KMS-11 (cell line): Measurements from ENCODE around the gene ST6GALNAC5.
"Not testable (repeated sequence)": the region's sequence is repeated elsewhere in the genome, so short reads cannot be mapped to it uniquely, and the experiment has no call there.

Experiments used
- H2AFZ ChIP-seq: fragments of 200-600 bp; sonication (generic); 2 replicates; pipeline ENCODE4 v1.6.1; 2016; ENCODE audit warnings: antibody characterized with exemption, mixed run types, low read depth
- H3K27ac ChIP-seq: fragments of 200-600 bp; sonication (generic); 2 replicates; pipeline ENCODE4 v1.6.1; 2016; ENCODE audit warnings: mild to moderate bottlenecking, mixed run types
- H3K27me3 ChIP-seq: fragments of 200-600 bp; sonication (generic); 2 replicates; pipeline ENCODE4 v1.6.1; 2017; ENCODE audit warnings: mild to moderate bottlenecking, low read depth, mixed run types, moderate library complexity; ENCODE audit not compliant: insufficient read depth
- H3K36me3 ChIP-seq: fragments of 200-600 bp; sonication (generic); 2 replicates; pipeline ENCODE4 v1.6.1; 2017; ENCODE audit warnings: mild to moderate bottlenecking, mixed run types; ENCODE audit not compliant: insufficient read depth
- H3K4me1 ChIP-seq: fragments of 200-600 bp; sonication (generic); 2 replicates; pipeline ENCODE4 v1.6.1; 2016; ENCODE audit warnings: mild to moderate bottlenecking, low read depth, mixed run types; ENCODE audit not compliant: poor library complexity, severe bottlenecking
- H3K4me2 ChIP-seq: fragments of 200-600 bp; sonication (generic); 2 replicates; pipeline ENCODE4 v1.7.0; 2016; ENCODE audit warnings: mild to moderate bottlenecking, mixed run types
- H3K4me3 ChIP-seq: fragments of 200-600 bp; sonication (generic); IDR thresholded peaks from 2 replicates; pipeline ENCODE4 v1.6.1; 2017; ENCODE audit warnings: low read depth, low read length, mixed read lengths; ENCODE audit not compliant: insufficient read depth
- H3K79me2 ChIP-seq: fragments of 200-600 bp; sonication (generic); 2 replicates; pipeline ENCODE4 v1.6.1; 2016; ENCODE audit warnings: low read depth, mixed run types; ENCODE audit not compliant: insufficient read depth
- H3K9ac ChIP-seq: fragments of 200-600 bp; sonication (generic); 2 replicates; pipeline ENCODE4 v1.6.1; 2016; ENCODE audit warnings: mild to moderate bottlenecking, mixed run types
- H4K20me1 ChIP-seq: fragments of 200-600 bp; sonication (generic); 2 replicates; pipeline ENCODE4 v1.6.1; 2016; ENCODE audit warnings: mild to moderate bottlenecking, mixed run types; ENCODE audit not compliant: insufficient read depth
- CTCF ChIP-seq: fragments of 200-600 bp; sonication (generic); conservative IDR thresholded peaks from 2 replicates; pipeline ENCODE4 v1.6.1; 2017; ENCODE audit warnings: low read depth, mild to moderate bottlenecking, antibody characterized with exemption, low read length, moderate library complexity, mixed read lengths

ST6GALNAC5 gene

GRCh38 chr1:76870037-76870436 is 2.8 kb downstream of the ST6GALNAC5 start:
- Histone ChIP-seq H2AFZ (no peak overlapping the region), H4K20me1 (no peaks in the 10 kb centered on the region), H3K4me3 (no peak overlapping the region), H3K4me1 (no peaks in the 10 kb centered on the region), H3K4me2 (no peak overlapping the region), H3K36me3 (no peaks in the 10 kb centered on the region), H3K79me2 (no peaks in the 10 kb centered on the region), H3K27me3 (no peaks in the 10 kb centered on the region), H3K27ac (no peak overlapping the region), H3K9ac (no peak overlapping the region)
- TF ChIP-seq CTCF: no peak

- no peaks in the 10 kb centered on the region for H4K20me1 ChIP-seq
- TF ChIP-seq CTCF: no peak
- H3K4me1 ChIP-seq: no peaks in the 10 kb centered on the region
- H3K4me2 ChIP-seq: no peak overlapping the region
- no peak overlapping the region for H3K9ac ChIP-seq
- H3K27ac ChIP-seq: no peak overlapping the region
- no peak overlapping the region for H2AFZ ChIP-seq
- H3K27me3 ChIP-seq: no peaks in the 10 kb centered on the region
- H3K4me3 ChIP-seq: no peak overlapping the region
- no peaks in the 10 kb centered on the region for H3K79me2 ChIP-seq
- H3K36me3 ChIP-seq: no peaks in the 10 kb centered on the region
These were observed 4.2 kb downstream of the ST6GALNAC5 start for GRCh38 chr1:76871355-76871974.

GRCh38 chr1:76872944-76873343 is 5.7 kb downstream of the ST6GALNAC5 start:
- Histone ChIP-seq H3K9ac (no peak overlapping the region), H3K27me3 (no peaks in the 10 kb centered on the region), H3K4me3 (no peak overlapping the region), H4K20me1 (no peaks in the 10 kb centered on the region), H3K27ac (no peak overlapping the region), H3K4me2 (no peak overlapping the region), H3K4me1 (no peaks in the 10 kb centered on the region), H3K36me3 (no peaks in the 10 kb centered on the region), H2AFZ (no peak overlapping the region), H3K79me2 (no peaks in the 10 kb centered on the region)
- TF ChIP-seq CTCF: no peak

- Histone ChIP-seq H3K4me1 (no peaks in the 10 kb centered on the region), H3K4me2 (no peak overlapping the region), H3K27ac (no peak overlapping the region), H3K27me3 (no peaks in the 10 kb centered on the region), H3K79me2 (no peaks in the 10 kb centered on the region), H3K4me3 (no peak overlapping the region), H3K9ac (no peak overlapping the region), H3K36me3 (no peaks in the 10 kb centered on the region), H4K20me1 (no peaks in the 10 kb centered on the region), H2AFZ (no peak overlapping the region)
- no peak for TF ChIP-seq CTCF
These were observed 9.5 kb downstream of the ST6GALNAC5 start for GRCh38 chr1:76876655-76877395.

- H3K4me2 ChIP-seq, H3K4me1 ChIP-seq, H3K27ac ChIP-seq, H3K27me3 ChIP-seq, H2AFZ ChIP-seq, H3K4me3 ChIP-seq, H3K9ac ChIP-seq, H4K20me1 ChIP-seq, H3K36me3 ChIP-seq, H3K79me2 ChIP-seq: not testable (repeated sequence)
These were observed 11.7 kb downstream of the ST6GALNAC5 start for GRCh38 chr1:76879014-76879413.
